ENCODE data around the gene SLC22A23.

SLC22A23 gene, protein sequence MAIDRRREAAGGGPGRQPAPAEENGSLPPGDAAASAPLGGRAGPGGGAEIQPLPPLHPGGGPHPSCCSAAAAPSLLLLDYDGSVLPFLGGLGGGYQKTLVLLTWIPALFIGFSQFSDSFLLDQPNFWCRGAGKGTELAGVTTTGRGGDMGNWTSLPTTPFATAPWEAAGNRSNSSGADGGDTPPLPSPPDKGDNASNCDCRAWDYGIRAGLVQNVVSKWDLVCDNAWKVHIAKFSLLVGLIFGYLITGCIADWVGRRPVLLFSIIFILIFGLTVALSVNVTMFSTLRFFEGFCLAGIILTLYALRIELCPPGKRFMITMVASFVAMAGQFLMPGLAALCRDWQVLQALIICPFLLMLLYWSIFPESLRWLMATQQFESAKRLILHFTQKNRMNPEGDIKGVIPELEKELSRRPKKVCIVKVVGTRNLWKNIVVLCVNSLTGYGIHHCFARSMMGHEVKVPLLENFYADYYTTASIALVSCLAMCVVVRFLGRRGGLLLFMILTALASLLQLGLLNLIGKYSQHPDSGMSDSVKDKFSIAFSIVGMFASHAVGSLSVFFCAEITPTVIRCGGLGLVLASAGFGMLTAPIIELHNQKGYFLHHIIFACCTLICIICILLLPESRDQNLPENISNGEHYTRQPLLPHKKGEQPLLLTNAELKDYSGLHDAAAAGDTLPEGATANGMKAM

DNA sequence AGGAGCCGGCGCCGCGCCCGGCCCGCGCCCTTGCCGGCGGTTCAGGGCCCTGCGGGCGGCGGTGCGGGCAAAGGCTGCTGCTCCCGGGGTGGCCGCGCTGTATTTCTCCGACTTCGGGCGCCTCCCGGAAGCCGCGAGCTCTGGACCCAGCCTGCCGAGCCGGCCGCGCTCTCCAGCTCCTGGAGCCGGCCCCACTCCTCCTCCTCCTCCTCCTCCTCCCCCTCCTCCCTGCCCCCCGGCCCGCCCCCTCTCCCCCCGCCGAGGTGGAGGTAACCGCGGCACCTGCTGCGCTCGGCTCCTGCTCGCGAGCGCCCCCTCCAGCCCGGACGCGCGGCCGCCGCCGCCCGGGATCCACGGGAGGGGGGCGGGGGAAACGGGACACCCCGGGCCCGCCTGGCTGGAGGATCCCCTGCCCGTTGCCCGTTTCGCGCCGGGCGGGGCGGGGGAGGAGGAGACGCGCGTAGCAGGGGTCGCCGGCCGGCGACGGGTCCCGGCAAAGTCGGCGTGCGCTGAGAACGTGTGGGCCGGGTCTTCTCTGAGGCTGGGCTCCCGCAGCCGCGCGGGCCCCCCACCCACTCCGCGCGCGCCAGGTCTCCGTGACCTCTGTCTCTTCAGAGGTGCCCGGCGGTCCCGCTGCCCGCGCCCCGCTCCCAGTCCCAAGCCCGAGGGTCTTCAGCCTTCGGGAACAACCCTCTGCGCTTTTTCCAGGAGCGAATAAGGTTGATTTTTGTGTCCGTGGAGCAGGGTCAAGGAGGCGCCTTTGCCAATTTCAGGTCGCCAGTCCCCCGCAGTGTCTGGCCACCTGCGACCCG lies at the start of gene SLC22A23:
SLC22A23 (minus strand) TSS at position 153 of the 812 bp plus-strand sequence. CDS start 491 bp downstream, outside the sequence.
- DNase-seq (ENCODE audit: low read depth), result no peak

- DNase-seq (ENCODE audit: low read depth), result no peak
These were observed 49.4 kb upstream of the SLC22A23 start for GRCh38 chr6:3506200-3506599.

DNA sequence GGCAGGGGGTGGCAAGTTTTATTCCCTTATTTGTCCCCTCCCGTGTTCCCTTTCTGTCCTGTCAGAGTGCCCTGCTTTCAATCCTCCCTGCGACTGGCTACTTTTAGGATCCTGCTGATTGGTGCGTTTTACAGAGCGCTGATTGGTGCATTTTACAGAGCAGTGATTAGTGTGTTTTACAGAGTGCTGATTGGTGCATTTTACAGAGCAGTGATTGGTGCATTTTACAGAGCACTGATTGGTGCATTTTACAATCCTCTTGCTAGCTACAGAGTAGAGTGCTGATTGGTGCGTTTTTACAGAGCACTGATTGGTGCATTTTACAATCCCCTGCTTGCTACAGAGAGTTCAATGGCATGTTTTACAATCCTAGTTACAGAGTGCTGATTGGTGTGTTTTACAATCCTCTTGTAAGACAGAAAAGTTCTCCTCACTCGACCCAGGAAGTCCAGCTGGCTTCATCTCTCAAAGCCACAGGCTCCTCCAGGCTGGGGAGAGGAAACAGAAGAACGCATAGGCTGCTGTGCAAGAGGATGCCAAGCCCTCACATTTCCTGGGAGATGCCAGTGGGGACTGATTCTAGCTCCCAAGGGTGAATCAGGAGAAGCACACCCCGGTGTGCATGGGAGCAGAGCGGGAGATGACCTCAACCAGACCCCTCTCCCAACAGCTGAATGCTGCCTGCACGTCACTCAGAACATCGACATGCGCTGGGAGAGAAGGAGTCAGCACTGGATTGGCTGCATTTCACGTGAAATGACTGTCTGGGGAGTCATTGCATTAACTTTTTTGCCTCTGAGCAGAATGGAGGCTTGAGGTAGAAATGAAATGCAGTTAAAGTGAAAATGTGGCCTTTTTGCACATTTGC lies 48.3 kb upstream of the SLC22A23 start:
- DNase-seq (ENCODE audit: low read depth), result no peak

GRCh38 chr6:3504354-3504753 lies 47.5 kb upstream of the SLC22A23 start:
- DNase-seq (ENCODE audit: low read depth), result no peak

GRCh38 chr6:3501826-3502500 lies 45.1 kb upstream of the SLC22A23 start:
- no peak for DNase-seq (ENCODE audit: low read depth)

DNA sequence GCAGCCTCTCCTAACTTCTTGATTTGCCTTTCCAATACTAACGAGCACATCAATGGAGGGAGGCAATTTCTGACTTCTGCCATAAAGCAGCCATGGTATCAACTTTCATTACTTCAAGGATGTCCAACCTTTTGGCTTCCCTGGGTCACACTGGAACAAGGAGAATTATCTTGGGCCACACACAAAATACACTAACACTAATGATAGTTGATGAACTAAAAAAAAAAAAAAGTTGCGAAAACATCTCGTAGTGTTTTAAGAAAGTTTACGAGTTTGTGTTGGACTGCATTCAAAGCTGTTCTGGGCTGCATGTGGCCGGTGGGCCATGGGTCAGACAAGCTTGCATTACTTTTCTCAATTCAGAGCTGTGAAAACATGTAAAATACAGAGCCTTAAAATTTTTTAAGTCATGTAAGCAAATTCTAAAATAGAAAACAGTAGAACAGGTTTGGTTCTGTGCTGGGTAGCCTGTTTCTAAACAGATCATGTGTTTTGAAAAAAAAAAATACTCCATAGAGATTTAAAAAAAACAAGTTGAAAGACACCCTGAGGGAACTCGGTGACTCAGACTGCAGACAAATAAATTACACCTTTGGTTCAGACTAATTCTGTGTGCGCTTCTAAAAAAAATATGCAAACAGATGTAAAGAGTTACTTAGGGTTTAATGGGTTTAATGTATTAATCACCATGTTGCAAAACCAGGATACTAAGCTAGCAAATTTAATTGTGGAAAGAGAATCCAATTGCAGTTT lies 43.6 kb upstream of the SLC22A23 start:
- peak; percentile 24 for DNase-seq (ENCODE audit: low read depth)

GRCh38 chr6:3499603-3500002 lies 42.8 kb upstream of the SLC22A23 start:
- no peak for DNase-seq (ENCODE audit: low read depth)

DNA sequence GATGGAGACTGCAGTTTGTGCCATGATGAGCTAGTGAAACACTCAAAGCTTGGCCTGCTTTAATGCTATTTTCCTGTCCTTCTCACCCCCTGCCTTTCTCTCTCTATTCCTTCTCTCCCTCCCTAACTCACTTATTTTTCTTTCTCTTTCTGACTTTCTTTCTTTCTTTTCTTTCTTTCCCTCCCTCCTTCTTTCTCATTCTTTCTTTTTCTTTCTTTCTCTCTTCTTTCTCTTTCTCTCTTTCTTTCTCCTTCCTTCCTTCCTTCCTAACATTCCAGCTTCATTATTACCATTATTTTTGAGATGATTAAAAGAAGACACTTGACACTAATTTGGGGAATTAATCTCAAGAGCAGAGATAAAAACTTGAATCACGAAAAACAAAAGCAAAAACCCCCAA lies 39.5 kb upstream of the SLC22A23 start:
- DNase-seq (ENCODE audit: low read depth), result no peak

DNA sequence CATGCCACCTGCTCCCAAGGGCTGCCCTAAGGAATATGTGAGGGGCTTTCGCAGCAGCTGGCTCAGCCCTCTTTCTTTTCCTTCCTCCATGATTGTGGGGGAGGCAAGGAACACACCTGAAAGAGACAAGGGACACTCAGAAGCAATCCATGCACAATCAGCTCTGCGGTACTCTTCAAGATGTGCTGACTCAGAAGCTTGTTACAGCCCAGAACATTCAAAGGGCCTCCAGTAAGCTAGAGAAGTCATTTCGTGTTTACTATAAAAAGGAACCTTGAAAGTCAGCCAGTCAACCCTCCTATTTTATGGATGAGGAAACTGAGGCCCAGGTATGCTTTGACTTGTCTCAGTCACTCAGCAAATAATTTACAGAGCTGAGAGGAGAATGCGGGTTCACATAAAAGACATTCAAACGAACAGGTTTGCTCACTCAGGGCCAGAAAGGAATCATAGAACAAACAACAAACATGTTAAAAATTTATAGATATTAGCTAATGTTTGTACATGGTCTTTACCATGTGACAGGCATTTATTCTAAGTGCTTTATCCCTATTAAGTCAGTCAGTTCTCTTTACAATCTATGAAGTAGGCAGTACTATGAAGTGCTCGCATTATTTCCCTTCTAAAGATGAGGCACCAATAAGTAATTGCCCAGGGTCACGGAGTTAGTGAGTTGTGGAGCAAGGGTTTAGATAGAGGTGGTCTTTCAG lies 37.7 kb upstream of the SLC22A23 start:
- no peak for DNase-seq (ENCODE audit: low read depth)

DNA sequence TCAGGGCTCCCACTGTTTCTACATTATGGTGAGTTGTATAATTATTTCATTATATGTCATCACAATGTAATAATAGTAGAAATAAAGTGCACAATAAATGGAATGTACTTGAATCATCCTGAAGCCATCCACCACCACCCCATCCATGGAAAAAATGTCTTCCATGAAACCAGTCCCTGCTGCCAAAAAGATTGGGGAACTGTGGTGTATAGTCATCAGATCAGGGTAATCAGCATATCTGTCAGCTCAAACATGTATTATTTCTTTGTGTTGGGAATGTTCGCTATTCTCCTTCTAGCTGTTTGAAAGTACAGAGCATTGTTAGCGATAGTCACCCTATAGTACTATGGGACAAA lies 33.8 kb upstream of the SLC22A23 start:
- DNase-seq (ENCODE audit: low read depth), result no peak

DNA sequence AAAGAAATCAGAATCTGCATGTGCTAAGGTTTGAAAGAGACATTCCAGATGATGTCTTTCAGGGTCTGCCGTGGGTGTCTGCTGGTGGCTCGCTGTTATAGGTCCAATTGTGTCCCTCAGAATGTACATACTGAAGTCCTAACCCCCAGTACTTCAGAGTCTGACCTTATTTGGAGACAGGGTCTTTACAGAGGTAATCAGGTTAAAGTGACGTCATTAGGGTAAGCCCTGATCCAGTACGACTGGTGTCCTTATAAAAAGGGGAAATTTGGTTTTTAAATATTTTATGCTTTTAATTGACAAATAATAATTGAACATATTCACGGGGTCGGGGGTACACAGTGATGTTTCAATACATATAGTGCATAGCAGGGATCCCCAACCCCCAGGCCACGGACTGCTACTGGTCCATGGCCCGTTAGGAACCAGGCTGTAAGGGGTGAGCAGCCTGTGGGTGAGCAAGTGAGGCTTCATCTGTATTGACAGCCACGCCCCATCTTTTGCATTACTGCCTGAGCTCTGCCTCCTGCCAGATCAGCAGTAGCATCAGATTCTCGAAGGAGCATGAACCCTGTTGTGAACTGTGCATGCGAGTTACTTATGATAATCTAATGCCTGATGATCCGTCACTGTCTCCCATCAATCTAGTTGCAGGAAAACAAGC lies 33.2 kb upstream of the SLC22A23 start:
- DNase-seq (ENCODE audit: low read depth), result no peak

DNA sequence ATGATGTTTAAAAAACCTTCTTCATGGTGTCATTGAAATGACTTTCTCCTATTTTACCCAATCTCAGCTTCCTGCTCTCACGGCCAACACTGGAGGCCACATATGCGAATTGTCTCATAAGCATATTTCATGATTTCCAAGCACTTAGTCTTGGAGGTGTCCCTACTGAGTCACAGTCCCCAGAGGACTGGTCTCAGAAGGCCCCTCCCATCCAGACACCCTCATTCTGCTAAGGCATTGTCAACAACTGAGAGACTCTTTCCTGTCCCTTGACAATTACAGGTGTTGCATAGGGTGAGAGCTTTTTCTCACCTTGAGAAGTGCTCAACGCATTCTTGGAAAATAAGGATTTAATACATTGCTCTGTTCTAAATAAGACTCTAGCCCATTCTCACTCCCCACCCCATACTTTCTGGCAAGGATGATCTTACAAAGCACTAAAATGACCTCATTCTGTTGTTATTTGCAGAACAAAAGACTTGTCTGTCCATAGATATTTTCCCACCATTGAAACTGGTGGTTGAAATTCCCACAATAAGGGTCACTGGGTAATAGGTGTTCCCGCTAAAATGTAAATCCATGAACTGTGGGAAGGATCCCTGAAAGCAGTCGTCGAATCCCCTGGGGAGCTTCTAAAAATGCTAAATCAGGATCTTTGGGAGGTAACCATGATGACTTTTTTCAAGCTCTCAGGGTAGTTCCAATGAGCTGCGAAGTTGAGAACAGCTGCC lies 32.3 kb upstream of the SLC22A23 start:
- no peak for DNase-seq (ENCODE audit: low read depth)

DNA sequence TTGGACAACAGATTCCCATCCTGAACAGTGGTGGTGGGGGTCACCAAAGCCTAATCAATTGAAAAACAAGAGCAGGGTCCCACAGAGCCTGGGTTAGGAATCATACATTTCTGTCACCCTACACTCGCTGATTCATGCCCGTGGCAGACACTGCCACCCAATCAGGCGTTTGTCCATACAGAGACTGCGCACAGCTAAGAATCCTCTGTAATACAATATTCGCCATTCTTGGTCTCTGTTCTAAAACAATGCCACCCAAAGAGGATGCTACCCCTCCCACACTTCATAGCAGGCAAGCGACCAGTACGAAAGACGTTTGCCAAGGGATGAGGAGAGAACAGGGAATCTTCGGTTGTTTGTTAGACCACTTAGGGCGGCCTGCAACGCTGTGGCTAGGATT lies 28.1 kb upstream of the SLC22A23 start:
- no peak for DNase-seq (ENCODE audit: low read depth)

DNA sequence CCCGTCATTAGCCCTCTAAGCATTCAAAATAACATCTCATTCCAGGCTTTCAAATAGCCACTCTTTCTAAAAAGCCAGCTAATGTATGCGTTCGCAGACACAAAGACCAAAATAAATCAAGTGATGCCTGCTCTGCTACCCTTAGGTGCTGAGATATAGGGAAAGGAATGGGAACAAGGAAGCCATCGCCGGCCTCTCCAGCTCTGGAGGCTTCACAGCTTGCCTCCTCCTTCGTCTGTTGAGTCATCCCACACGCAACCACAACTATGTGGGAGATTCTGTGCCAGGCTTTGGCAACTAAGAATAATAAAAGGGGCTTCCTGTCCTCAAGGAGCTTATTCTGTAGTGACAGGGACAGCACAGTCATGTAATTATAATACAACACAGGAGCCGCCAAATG lies 27.3 kb upstream of the SLC22A23 start:
- no peak for DNase-seq (ENCODE audit: low read depth)

DNA sequence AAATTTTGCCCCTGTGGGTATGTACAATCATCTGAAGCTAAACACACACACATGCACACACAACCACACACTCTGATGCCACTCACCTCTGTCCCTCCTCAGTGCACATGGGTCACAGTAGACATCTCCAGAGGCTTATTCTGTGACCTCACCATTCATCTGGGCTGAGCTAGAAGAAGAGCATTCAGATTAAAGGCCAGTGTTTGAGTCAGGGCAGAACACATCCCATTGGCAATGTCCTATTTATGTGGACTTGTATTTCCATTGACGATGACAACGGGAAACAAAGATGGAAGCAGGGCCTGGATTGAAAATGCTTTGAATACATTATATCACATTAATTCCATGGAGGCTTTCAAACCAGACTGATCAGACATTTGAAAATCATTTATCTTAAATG lies 26.8 kb upstream of the SLC22A23 start:
- DNase-seq (ENCODE audit: low read depth), result no peak

GRCh38 chr6:3482869-3483268 lies 26.0 kb upstream of the SLC22A23 start:
- DNase-seq (ENCODE audit: low read depth), result no peak

GRCh38 chr6:3481640-3482039 lies 24.8 kb upstream of the SLC22A23 start:
- no peak for DNase-seq (ENCODE audit: low read depth)

- DNase-seq (ENCODE audit: low read depth), result no peak
These were observed 23.2 kb upstream of the SLC22A23 start for GRCh38 chr6:3480009-3480408.

- no peak for DNase-seq (ENCODE audit: low read depth)
These were observed 16.9 kb upstream of the SLC22A23 start for GRCh38 chr6:3473773-3474172.
